RWPE1 (cell line): ENCODE results near the gene CEP70.

ENCODE experiments used
- CTCF ChIA-PET: fragments of 350-600 bp; sonication (Branson Sonifier 250); formaldehyde crosslinking; extraction: SDS; loops from one replicate; lab custom pipeline; 2021; lab: Yijun Ruan, JAX
- POLR2A ChIA-PET: fragments of 400-600 bp; formaldehyde crosslinking; extraction: SDS; loops from one replicate; lab custom pipeline; 2020; ENCODE audit warnings: antibody characterized with exemption; ENCODE audit not compliant: low non-redundant PET; lab: Yijun Ruan, JAX
- DNase-seq: peaks from one replicate; pipeline ENCODE4 v3.0.0; 2012; ENCODE audit warnings: low spot score
- H3K27ac ChIP-seq: fragments of 450-650 bp; 2 replicates; pipeline ENCODE4 v1.5.1; 2017
- CTCF ChIP-seq: fragments of 450-650 bp; conservative IDR thresholded peaks from 2 replicates; pipeline ENCODE4 v1.5.1; 2017; ENCODE audit warnings: low read depth, mild to moderate bottlenecking

The CEP70 gene

DNA sequence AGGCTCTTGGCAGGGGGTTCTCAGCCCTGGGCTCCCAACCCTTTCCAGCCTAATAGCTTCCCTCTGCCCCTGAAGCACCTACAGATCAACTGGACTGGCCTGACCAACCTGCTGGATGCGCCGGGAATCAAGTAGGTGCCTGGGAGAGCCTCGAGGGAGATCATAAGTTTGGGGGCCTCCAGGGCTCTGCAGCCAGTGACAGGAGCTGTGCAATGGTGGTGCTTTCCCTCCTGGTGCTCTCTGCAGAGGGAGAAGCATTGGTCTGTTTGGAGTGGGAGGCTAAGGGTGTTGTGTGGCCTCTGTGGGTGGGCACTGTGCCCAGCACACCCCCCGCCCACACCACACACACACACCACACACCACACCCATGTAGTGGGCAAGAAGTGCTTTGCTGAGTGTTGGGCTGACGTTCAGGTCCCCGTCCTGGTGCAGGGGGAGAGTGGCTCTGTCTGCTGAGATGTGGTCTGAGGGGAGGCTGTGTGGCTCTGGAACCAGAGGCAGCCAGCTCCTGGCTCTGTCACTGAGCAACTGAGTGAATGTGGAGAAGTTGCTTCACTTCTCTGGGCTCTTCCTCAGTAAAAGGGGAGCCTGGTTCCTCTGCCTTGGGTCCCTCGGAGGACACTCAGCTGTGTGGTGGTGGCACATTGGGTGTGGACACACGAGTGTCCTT, 133.4 kb downstream of the CEP70 start:
- no peak for TF ChIP-seq CTCF
- CTCF ChIA-PET = interaction anchor here (0.6 kb wide), 1 partner anchor 500 kb away, joined by 3 read pairs; no protein-coding TSS in a partner anchor
- no peak overlapping the region for H3K27ac ChIP-seq
- POLR2A ChIA-PET = no interaction called here
- DNase-seq = no peak

DNA sequence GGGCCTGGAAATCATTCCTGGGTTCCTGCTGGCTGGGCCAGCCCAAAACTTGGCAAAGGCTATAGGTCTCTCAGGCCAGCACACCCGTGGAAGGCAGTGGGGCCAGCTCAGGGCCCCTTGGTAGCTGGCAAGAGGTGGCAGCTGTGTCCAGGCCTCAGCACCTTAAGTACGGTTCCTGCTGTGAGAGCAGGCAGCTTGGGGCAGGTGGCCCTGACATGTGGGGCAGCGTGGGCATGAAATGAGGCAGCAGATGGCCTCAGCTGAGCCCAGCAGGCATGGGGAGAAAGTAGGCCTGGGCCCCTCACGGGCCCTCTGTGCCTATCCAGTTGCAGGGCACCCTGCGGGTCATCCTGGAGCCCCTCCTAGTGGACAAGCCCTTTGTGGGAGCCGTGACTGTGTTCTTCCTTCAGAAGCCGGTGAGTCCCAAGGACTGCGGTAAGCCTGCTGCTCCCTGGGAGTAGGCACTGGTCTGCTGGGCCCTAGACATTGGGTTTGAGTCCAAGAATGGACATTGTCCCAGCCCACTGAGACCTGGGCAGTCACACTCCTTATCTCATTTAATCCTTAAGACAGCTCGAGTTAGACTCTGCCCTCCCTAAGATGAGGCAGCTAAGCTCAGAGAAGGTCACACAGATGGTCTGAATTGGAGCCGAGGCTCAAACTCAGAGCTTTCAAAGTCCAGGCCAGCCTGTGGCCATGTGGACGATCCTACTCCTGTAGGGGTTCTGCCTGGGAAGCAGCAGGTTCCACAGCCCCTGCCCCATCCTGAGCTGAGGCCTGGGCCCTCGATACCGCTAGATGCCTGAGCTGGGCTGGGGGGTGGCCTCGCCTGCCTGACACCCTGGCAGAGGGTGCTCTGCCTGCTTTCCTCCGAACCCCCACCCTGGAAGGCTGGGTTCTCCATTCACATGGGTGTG, 134.2 kb downstream of the CEP70 start:
- CTCF ChIA-PET = no interaction called here
- TF ChIP-seq CTCF = no peak
- no peak overlapping the region for H3K27ac ChIP-seq
- POLR2A ChIA-PET = no interaction called here
- DNase-seq = no peak

- no peak for DNase-seq
- TF ChIP-seq CTCF = no peak
- ChIA-PET POLR2A (no interaction called here), CTCF (no interaction called here)
- no peak overlapping the region for H3K27ac ChIP-seq
These were observed 135.1 kb downstream of the CEP70 start for GRCh38 chr3:138458774-138459499.

GRCh38 chr3:138457863-138458735, 136.0 kb downstream of the CEP70 start:
- CTCF ChIA-PET = interaction anchor here (0.7 kb wide), 1 partner anchor 1444 kb away, joined by 4 read pairs; no protein-coding TSS in a partner anchor
- H3K27ac ChIP-seq = no peak overlapping the region
- no peak for TF ChIP-seq CTCF
- POLR2A ChIA-PET = no interaction called here
- no peak for DNase-seq

GRCh38 chr3:138456961-138457862, 136.8 kb downstream of the CEP70 start:
- CTCF ChIA-PET = interaction anchor here (0.7 to 0.9 kb wide), 2 partner anchors 458 to 1444 kb away, joined by 4 read pairs; no protein-coding TSS in a partner anchor
- DNase-seq = no peak
- POLR2A ChIA-PET = no interaction called here
- TF ChIP-seq CTCF = no peak
- H3K27ac ChIP-seq = no peak overlapping the region
